GM19099 (cell line): ENCODE measurements around the gene SDF2.

ENCODE experiments used
- POLR2A ChIP-seq: IDR thresholded peaks from 3 replicates; pipeline ENCODE4 v1.6.1; 2011; ENCODE audit warnings: low read depth; ENCODE audit not compliant: insufficient read length; ENCODE audit errors: extremely low read depth

The SDF2 gene

GRCh38 chr17:28648698-28649097, 13.0 kb downstream of the SDF2 start:
- no peak for TF ChIP-seq POLR2A

GRCh38 chr17:28646039-28646754, 15.5 kb downstream of the SDF2 start:
- TF ChIP-seq POLR2A, result no peak

- TF ChIP-seq POLR2A, result no peak
Observed at GRCh38 chr17:28645576-28645939, 16.1 kb downstream of the SDF2 start.

- peak; percentile 92 for TF ChIP-seq POLR2A
Observed at GRCh38 chr17:28644787-28645575, 16.7 kb downstream of the SDF2 start, which contains the start of gene BLTP2. TSS of gene BLTP2 (minus strand) at chr17:28645158. CDS start at chr17:28645056, 102 bp downstream.

GRCh38 chr17:28643983-28644786, 17.5 kb downstream of the SDF2 start:
- no peak for TF ChIP-seq POLR2A

- no peak for TF ChIP-seq POLR2A
Observed at GRCh38 chr17:28641579-28641978, 20.1 kb downstream of the SDF2 start.

- no peak for TF ChIP-seq POLR2A
Observed at GRCh38 chr17:28635506-28635905, 26.2 kb downstream of the SDF2 start.

- TF ChIP-seq POLR2A, result no peak
Observed at GRCh38 chr17:28634206-28634865, 27.4 kb downstream of the SDF2 start.

GRCh38 chr17:28626818-28627217, 34.9 kb downstream of the SDF2 start:
- no peak for TF ChIP-seq POLR2A

- TF ChIP-seq POLR2A, result no peak
Observed at GRCh38 chr17:28624148-28624547, 37.6 kb downstream of the SDF2 start.

- TF ChIP-seq POLR2A, result no peak
Observed at GRCh38 chr17:28623696-28624095, 38.0 kb downstream of the SDF2 start.

GRCh38 chr17:28622186-28622585, 39.5 kb downstream of the SDF2 start:
- TF ChIP-seq POLR2A, result no peak

GRCh38 chr17:28620010-28620409, 41.7 kb downstream of the SDF2 start:
- no peak for TF ChIP-seq POLR2A

GRCh38 chr17:28618464-28618863, 43.2 kb downstream of the SDF2 start:
- TF ChIP-seq POLR2A, result no peak

- no peak for TF ChIP-seq POLR2A
Observed at GRCh38 chr17:28616281-28616680, 45.4 kb downstream of the SDF2 start.
